LNCAP (cell line): ENCODE results near the gene A3GALT2.

Source experiments
- TF ChIP-seq, protein P1 (sequence below): fragments of 450-650 bp; IDR thresholded peaks from 2 replicates; pipeline ENCODE4 v1.5.1; 2017; ENCODE audit warnings: mild to moderate bottlenecking

Gene A3GALT2

GRCh38 chr1:33298623-33299277 lies 22.1 kb downstream of the A3GALT2 start:
- TF ChIP-seq, protein P1, sequence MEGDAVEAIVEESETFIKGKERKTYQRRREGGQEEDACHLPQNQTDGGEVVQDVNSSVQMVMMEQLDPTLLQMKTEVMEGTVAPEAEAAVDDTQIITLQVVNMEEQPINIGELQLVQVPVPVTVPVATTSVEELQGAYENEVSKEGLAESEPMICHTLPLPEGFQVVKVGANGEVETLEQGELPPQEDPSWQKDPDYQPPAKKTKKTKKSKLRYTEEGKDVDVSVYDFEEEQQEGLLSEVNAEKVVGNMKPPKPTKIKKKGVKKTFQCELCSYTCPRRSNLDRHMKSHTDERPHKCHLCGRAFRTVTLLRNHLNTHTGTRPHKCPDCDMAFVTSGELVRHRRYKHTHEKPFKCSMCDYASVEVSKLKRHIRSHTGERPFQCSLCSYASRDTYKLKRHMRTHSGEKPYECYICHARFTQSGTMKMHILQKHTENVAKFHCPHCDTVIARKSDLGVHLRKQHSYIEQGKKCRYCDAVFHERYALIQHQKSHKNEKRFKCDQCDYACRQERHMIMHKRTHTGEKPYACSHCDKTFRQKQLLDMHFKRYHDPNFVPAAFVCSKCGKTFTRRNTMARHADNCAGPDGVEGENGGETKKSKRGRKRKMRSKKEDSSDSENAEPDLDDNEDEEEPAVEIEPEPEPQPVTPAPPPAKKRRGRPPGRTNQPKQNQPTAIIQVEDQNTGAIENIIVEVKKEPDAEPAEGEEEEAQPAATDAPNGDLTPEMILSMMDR: peak; percentile 86

DNA sequence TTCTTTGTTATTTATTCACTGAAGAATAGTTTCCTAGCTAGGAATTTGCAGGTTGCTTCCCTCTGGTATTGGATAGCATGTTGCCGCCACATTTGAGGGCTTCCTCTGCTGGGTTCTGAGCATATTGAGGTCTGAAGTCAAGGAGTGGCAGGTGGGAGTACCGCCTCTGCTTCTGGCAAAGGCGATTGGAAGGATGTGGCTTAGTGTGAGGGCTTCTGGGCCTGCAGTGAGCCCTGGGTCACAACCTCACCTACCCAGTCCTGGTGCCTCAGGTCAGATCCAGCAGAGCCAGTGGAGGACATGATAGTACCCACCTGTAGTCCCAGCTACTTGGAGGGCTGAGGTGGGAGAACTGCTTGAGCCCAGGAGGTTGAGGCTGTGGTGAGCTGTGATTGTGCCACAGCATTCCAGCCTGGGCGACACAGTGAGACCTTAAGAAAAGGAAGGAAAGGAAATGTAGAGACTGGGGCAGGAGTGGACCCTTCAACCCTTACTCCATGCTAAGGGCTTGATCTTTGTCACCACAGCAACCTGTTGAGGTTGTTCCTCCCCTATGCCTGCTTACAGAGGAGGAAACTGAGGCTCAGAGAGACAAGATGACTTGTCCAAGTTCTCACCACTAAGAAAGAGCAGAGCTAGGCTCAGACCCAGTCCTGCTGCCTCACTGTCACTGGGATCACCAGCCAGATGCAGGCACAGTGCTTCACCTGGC lies 22.8 kb downstream of the A3GALT2 start:
- TF ChIP-seq, protein P1: no peak

- TF ChIP-seq, protein P1: no peak
Observed at GRCh38 chr1:33296824-33297223, 24.1 kb downstream of the A3GALT2 start.

DNA sequence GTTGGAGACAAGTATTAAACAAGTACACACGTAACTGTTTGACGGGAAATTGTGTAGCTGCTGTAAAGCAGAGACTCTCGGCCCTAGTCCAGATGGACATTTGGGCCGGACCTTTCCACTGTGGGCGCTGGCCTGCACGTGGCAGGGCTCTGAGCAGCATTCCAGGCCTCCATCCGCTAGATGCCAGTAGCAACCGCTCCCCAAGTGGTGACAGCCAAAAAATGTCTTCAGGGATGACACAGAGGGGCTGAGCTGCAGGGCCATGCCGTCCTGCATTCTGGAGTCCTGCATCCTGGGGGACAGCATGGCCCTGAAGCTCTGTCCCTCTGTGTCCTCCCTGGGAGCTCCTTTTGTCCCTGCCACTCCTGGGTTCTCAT lies 24.8 kb downstream of the A3GALT2 start:
- TF ChIP-seq, protein P1: no peak

DNA sequence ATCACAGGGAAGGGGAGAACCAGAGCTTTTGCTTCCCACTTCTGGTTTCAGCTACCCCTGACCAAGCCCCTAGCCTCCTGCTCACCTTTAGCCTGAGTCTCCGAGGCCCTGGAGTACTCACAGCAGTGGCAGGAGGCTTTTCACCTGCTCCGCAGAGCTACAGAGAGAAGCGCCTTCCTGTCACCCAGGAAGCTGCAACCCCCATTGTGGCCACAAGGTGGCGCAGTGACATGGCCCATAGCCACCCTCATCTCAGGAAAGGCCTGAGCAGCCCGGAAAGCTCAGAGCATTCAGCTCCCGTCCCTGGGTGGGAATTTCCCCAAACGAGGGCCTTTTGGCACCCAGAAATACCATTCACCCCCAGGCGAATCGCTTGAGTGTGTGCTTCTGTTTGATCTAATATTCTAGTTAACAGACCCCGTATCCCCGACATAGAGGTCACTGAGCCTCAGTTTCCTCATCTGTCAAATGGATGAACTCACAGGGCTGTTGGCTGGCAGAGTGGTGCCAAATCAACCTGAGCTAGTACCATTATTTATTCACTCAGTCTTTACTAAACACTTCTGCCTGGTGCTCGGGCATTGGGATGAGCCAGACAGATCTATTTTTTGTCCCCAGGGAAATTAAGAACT lies 25.3 kb downstream of the A3GALT2 start:
- TF ChIP-seq, protein P1: peak; percentile 94

GRCh38 chr1:33295023-33295422 lies 25.9 kb downstream of the A3GALT2 start:
- TF ChIP-seq, protein P1: no peak

- TF ChIP-seq, protein P1: no peak
Observed at GRCh38 chr1:33294071-33295010, 26.6 kb downstream of the A3GALT2 start.
